SK-N-SH treated with all-trans-retinoic acid at 6 μM for 48 hours (cell line): ENCODE data around the gene MYL3.

Experiments used
- CSDC2 ChIP-seq: fragments of 250-450 bp; sonication (Bioruptor Pico); IDR thresholded peaks from 2 replicates; pipeline ENCODE4 v1.5.0; 2020; ENCODE audit warnings: mild to moderate bottlenecking, moderate library complexity
- GLIS3 ChIP-seq: fragments of 250-450 bp; sonication (Bioruptor Pico); IDR thresholded peaks from 2 replicates; pipeline ENCODE4 v1.5.0; 2020; ENCODE audit warnings: mild to moderate bottlenecking, moderate library complexity

GRCh38 chr3:46860017-46860809 lies 3.0 kb downstream of the MYL3 start:
- no peak for TF ChIP-seq CSDC2
- no peak for TF ChIP-seq GLIS3 (CRISPR knock-in tag)
